CD14-positive monocyte (primary cell): ENCODE results near the gene TEX28. TPM values are rescaled to one million over a fixed set of nuclear protein-coding genes. Genes with fewer than 3 reads are reported as not detected.
"Not testable (repeated sequence)": the region's sequence is repeated elsewhere in the genome, so short reads cannot be mapped to it uniquely, and the experiment has no call there.

Source experiments
- DNase-seq, 3 donors: peaks; one replicate each; pipeline ENCODE4 v3.0.0-alpha.2; 2011 to 2022
- H2AFZ ChIP-seq: 2 replicates; pipeline ENCODE4 v1.6.0; 2012; ENCODE audit warnings: mild to moderate bottlenecking, low read depth, low read length, inconsistent platforms; ENCODE audit not compliant: insufficient read depth, poor library complexity, severe bottlenecking
- H3K27ac ChIP-seq, 2 donors: 1 replicate in 1 of 2; 2 replicates in 1 of 2; pipeline ENCODE4 v1.5.1; 2012 to 2013; ENCODE audit warnings: low read length in 2 of 2, control low read depth in 1 of 2, inconsistent platforms in 1 of 2, low read depth in 1 of 2, mild to moderate bottlenecking in 1 of 2
- H3K27me3 ChIP-seq, 2 donors: one replicate each; pipeline versions ENCODE4 v1.6.0 to v1.6.1; 2011 to 2013; ENCODE audit warnings: low read length in 2 of 2; ENCODE audit not compliant: control insufficient read depth in 2 of 2, insufficient read depth in 2 of 2
- H3K36me3 ChIP-seq, 2 donors: replicated peaks in 1 of 2; 1 replicate in 1 of 2; 2 replicates in 1 of 2; pipeline versions ENCODE4 v1.5.1 to v1.6.1; 2012 to 2013; ENCODE audit warnings: low read length in 2 of 2, control low read depth in 1 of 2, inconsistent platforms in 1 of 2, mild to moderate bottlenecking in 1 of 2; ENCODE audit not compliant: insufficient read depth in 2 of 2, control insufficient read depth in 1 of 2
- H3K4me1 ChIP-seq, 2 donors: 1 replicate in 1 of 2; 2 replicates in 1 of 2; pipeline versions ENCODE4 v1.5.1 to v1.6.1; 2012 to 2013; ENCODE audit warnings: low read length in 2 of 2, control low read depth in 1 of 2, inconsistent platforms in 1 of 2, mild to moderate bottlenecking in 1 of 2, moderate library complexity in 1 of 2; ENCODE audit not compliant: insufficient read depth in 2 of 2, control insufficient read depth in 1 of 2
- H3K4me2 ChIP-seq: replicated peaks from 2 replicates; pipeline ENCODE3; 2012; ENCODE audit warnings: low read length, moderate library complexity, mild to moderate bottlenecking; ENCODE audit not compliant: poor library complexity, severe bottlenecking; ENCODE audit errors: extremely low read depth
- H3K4me3 ChIP-seq, 3 experiments: fragments of 200-600 bp in 1 of 3; sonication (generic) in 1 of 3; replicated peaks in 1 of 3; 1 replicate in 2 of 3; 2 replicates in 1 of 3; pipeline ENCODE4 v1.5.1; 2011 to 2013; ENCODE audit warnings: low read length in 3 of 3, mild to moderate bottlenecking in 3 of 3, control low read depth in 2 of 3, low read depth in 2 of 3, inconsistent platforms in 1 of 3, moderate library complexity in 1 of 3
- H3K79me2 ChIP-seq: 2 replicates; pipeline ENCODE4 v1.6.0; 2012; ENCODE audit warnings: mild to moderate bottlenecking, control low read depth, inconsistent platforms, low read length, moderate library complexity; ENCODE audit not compliant: insufficient read depth
- H3K9ac ChIP-seq: 2 replicates; pipeline ENCODE4 v1.6.0; 2017; ENCODE audit warnings: low read length, mild to moderate bottlenecking; ENCODE audit not compliant: insufficient read depth, poor library complexity, severe bottlenecking
- H3K9me3 ChIP-seq, 2 donors: replicated peaks in 1 of 2; 1 replicate in 1 of 2; 2 replicates in 1 of 2; pipeline versions ENCODE4 v1.5.1 to v1.6.1; 2012 to 2013; ENCODE audit warnings: low read length in 2 of 2, control low read depth in 1 of 2; ENCODE audit not compliant: control insufficient read depth in 1 of 2, insufficient read depth in 1 of 2
- H4K20me1 ChIP-seq: 2 replicates; pipeline ENCODE4 v1.6.0; 2012; ENCODE audit warnings: mild to moderate bottlenecking, low read length, control low read depth, moderate library complexity; ENCODE audit not compliant: insufficient read depth
- H3K27ac Mint-ChIP-seq, 7 donors: one replicate each; pipeline ENCODE4 v1.8.0; 2020; ENCODE audit warnings: mild to moderate bottlenecking in 7 of 7, mixed read lengths in 7 of 7, moderate library complexity in 6 of 7, inconsistent platforms in 2 of 7
- H3K27me3 Mint-ChIP-seq, 3 donors: one replicate each; pipeline ENCODE4 v1.8.0; 2021 to 2022; ENCODE audit warnings: low read depth in 3 of 3, mild to moderate bottlenecking in 3 of 3, mixed read lengths in 3 of 3, moderate library complexity in 3 of 3, inconsistent platforms in 1 of 3
- H3K36me3 Mint-ChIP-seq, 2 donors: one replicate each; pipeline ENCODE4 v1.8.0; 2020; ENCODE audit warnings: mixed read lengths in 2 of 2, inconsistent platforms in 1 of 2, mild to moderate bottlenecking in 1 of 2
- H3K4me1 Mint-ChIP-seq: one replicate; pipeline ENCODE4 v1.8.0; 2020; ENCODE audit warnings: mild to moderate bottlenecking, mixed read lengths
- H3K4me3 Mint-ChIP-seq, 2 donors: one replicate each; pipeline ENCODE4 v1.8.0; 2020; ENCODE audit warnings: mild to moderate bottlenecking in 2 of 2, mixed read lengths in 2 of 2, moderate library complexity in 1 of 2
- H3K9me3 Mint-ChIP-seq, 7 donors: one replicate each; pipeline ENCODE4 v1.8.0; 2020 to 2022; ENCODE audit warnings: mixed read lengths in 7 of 7, mild to moderate bottlenecking in 6 of 7, moderate library complexity in 6 of 7, inconsistent platforms in 2 of 7
- WGBS: methylation state at CpG from one replicate; pipeline ENCODE4 v1.1.5; 2013; ENCODE audit warnings: missing lambda C conversion rate; ENCODE audit not compliant: insufficient coverage; 5-methylcytosine and 5-hydroxymethylcytosine counted together
- intact Hi-C, 2 donors: fragments of 100-400 bp; cut with micrococcal nuclease; formaldehyde crosslinking; loops; one replicate each; pipeline versions ENCODE4 v1.15.0 to v1.15.1; 2023
- polyA plus RNA-seq, 3 donors: library from polyadenylated mRNA; depleted of rRNA in 1 of 3; unstranded in 2 of 3; stranded (reverse) in 1 of 3; fragments of 300-500 nt in 2 of 3; fragments of >200 nt in 1 of 3; fragmentation: Illumina TruSeq in 2 of 3; gene quantifications; 1 replicate in 2 of 3; 2 replicates in 1 of 3; pipeline ENCODE4 v1.2.3, GENCODE V29; 2012 to 2021

Gene TEX28
- polyA plus RNA-seq, 3 donors: not detected

GRCh38 chrX:154225292-154225691 is 69.6 kb downstream of the TEX28 start:
- H3K4me3 ChIP-seq, H3K36me3 ChIP-seq, H3K27me3 Mint-ChIP-seq, H3K27me3 ChIP-seq, H3K4me3 Mint-ChIP-seq, intact Hi-C loops, H3K9me3 Mint-ChIP-seq, H3K4me1 Mint-ChIP-seq, H3K27ac ChIP-seq, H3K36me3 Mint-ChIP-seq, H3K4me1 ChIP-seq, H3K27ac Mint-ChIP-seq, H4K20me1 ChIP-seq, H3K4me2 ChIP-seq, H3K9ac ChIP-seq, H2AFZ ChIP-seq, DNase-seq, H3K9me3 ChIP-seq, H3K79me2 ChIP-seq: not testable (repeated sequence)
- WGBS: no CpG with 5 or more reads among the region's 6 CpGs

Other genes with a start within 250 kb of the TEX28 start
- 10 to 100 TPM in 1 of 3 donors, 1 to 10 TPM in 2; 5.2 to 21.2 (median 9.6) TPM for gene MECP2, start 197.4 kb downstream of the TEX28 start, polyA plus RNA-seq
- gene OPN1LW, start 150.9 kb downstream of the TEX28 start, polyA plus RNA-seq: not detected
- gene OPN1MW, start 112.5 kb downstream of the TEX28 start, polyA plus RNA-seq: not detected
- not detected for gene OPN1MW2, start 75.4 kb downstream of the TEX28 start, polyA plus RNA-seq
- gene OPN1MW3, start 37.5 kb downstream of the TEX28 start, polyA plus RNA-seq: under 1 TPM in 1 of 3 donors, not detected in 2; 0.03 TPM
- gene TKTL1, start 671 bp upstream of the TEX28 start, polyA plus RNA-seq: 1 to 10 TPM in 1 of 3 donors, under 1 TPM in 2; 0.20 to 1.3 (median 0.60) TPM
- 100 to 1,000 TPM; 111 to 874 (median 219) TPM for gene FLNA, start 79.5 kb upstream of the TEX28 start, polyA plus RNA-seq
- 100 to 1,000 TPM in 1 of 3 donors, 10 to 100 TPM in 2; 14.0 to 126 (median 17.6) TPM for gene EMD, start 84.2 kb upstream of the TEX28 start, polyA plus RNA-seq
- 1,000 to 10,000 TPM; 1,536 to 5,639 (median 1,724) TPM for gene RPL10, start 103.3 kb upstream of the TEX28 start, polyA plus RNA-seq
- 10 to 100 TPM; 26.2 to 64.5 (median 27.2) TPM for gene DNASE1L1, start 114.1 kb upstream of the TEX28 start, polyA plus RNA-seq
- 100 to 1,000 TPM in 1 of 3 donors, 10 to 100 TPM in 2; 21.7 to 166 (median 21.9) TPM for gene TAFAZZIN, start 116.4 kb upstream of the TEX28 start, polyA plus RNA-seq
- 100 to 1,000 TPM; 116 to 178 (median 145) TPM for gene ATP6AP1, start 133.6 kb upstream of the TEX28 start, polyA plus RNA-seq
- gene GDI1, start 142.0 kb upstream of the TEX28 start, polyA plus RNA-seq: 100 to 1,000 TPM in 1 of 3 donors, 10 to 100 TPM in 2; 15.8 to 398 (median 21.3) TPM
- gene FAM50A, start 149.0 kb upstream of the TEX28 start, polyA plus RNA-seq: 10 to 100 TPM; 23.9 to 88.9 (median 46.4) TPM
- gene PLXNA3, start 163.2 kb upstream of the TEX28 start, polyA plus RNA-seq: 10 to 100 TPM in 1 of 3 donors, under 1 TPM in 1, not detected in 1; 0.02 to 10.9 TPM
- 10 to 100 TPM; 12.4 to 30.9 (median 18.6) TPM for gene LAGE3, start 184.2 kb upstream of the TEX28 start, polyA plus RNA-seq
- gene UBL4A, start 191.5 kb upstream of the TEX28 start, polyA plus RNA-seq: 10 to 100 TPM; 27.9 to 29.0 (median 28.1) TPM
- 10 to 100 TPM; 25.3 to 33.1 (median 26.7) TPM for gene SLC10A3, start 195.5 kb upstream of the TEX28 start, polyA plus RNA-seq
- gene FAM3A, start 221.1 kb upstream of the TEX28 start, polyA plus RNA-seq: 10 to 100 TPM; 14.5 to 26.5 (median 16.3) TPM